Smooth muscle cell (in vitro differentiated cells): ENCODE measurements around the gene DTX1. TPM values are rescaled to one million over a fixed set of nuclear protein-coding genes. Genes with fewer than 3 reads are reported as not detected.

ENCODE experiments used
- DNase-seq: peaks from one replicate; lab custom pipeline; 2025; ENCODE audit not compliant: unreplicated experiment; lab: John Stamatoyannopoulos, UW
- H2AFZ ChIP-seq: fragments of 200-600 bp; sonication (generic); 2 replicates; pipeline ENCODE4 v1.6.0; 2016; ENCODE audit warnings: antibody characterized with exemption, low read depth, mild to moderate bottlenecking
- H3F3A ChIP-seq: fragments of 200-600 bp; sonication (generic); 2 replicates; pipeline ENCODE4 v1.6.0; 2017; ENCODE audit warnings: antibody characterized with exemption, low read depth
- H3K27ac ChIP-seq: fragments of 200-600 bp; sonication (generic); 2 replicates; pipeline ENCODE4 v1.5.1; 2016; ENCODE audit warnings: low read depth, mild to moderate bottlenecking
- H3K27me3 ChIP-seq: fragments of 200-600 bp; sonication (generic); 2 replicates; pipeline ENCODE4 v1.6.1; 2016; ENCODE audit warnings: low read depth, mild to moderate bottlenecking
- H3K36me3 ChIP-seq: fragments of 200-600 bp; sonication (generic); 2 replicates; pipeline ENCODE4 v1.5.1; 2016; ENCODE audit warnings: low read depth
- H3K4me1 ChIP-seq: fragments of 200-600 bp; sonication (generic); 2 replicates; pipeline ENCODE4 v1.5.1; 2016; ENCODE audit warnings: low read depth
- H3K4me2 ChIP-seq: fragments of 200-600 bp; sonication (generic); 2 replicates; pipeline ENCODE4 v1.6.0; 2016; ENCODE audit warnings: mild to moderate bottlenecking
- H3K4me3 ChIP-seq: fragments of 200-600 bp; sonication (generic); 2 replicates; pipeline ENCODE4 v1.5.1; 2016; ENCODE audit warnings: mild to moderate bottlenecking
- H3K79me2 ChIP-seq: fragments of 200-600 bp; sonication (generic); 2 replicates; pipeline ENCODE4 v1.6.0; 2016; ENCODE audit warnings: low read depth, mild to moderate bottlenecking
- H3K9ac ChIP-seq: fragments of 200-600 bp; sonication (generic); 2 replicates; pipeline ENCODE4 v1.6.0; 2016; ENCODE audit warnings: low read depth
- H3K9me3 ChIP-seq: fragments of 200-600 bp; sonication (generic); replicated peaks from 2 replicates; pipeline ENCODE4 v1.5.1; 2016; ENCODE audit warnings: low read depth
- H4K20me1 ChIP-seq: fragments of 200-600 bp; sonication (generic); 2 replicates; pipeline ENCODE4 v1.6.0; 2016; ENCODE audit warnings: low read depth
- CTCF ChIP-seq: fragments of 200-600 bp; sonication (generic); IDR thresholded peaks from 2 replicates; pipeline ENCODE4 v1.5.1; 2017; ENCODE audit warnings: borderline replicate concordance, mild to moderate bottlenecking, antibody characterized with exemption; ENCODE audit not compliant: insufficient read depth, poor library complexity, severe bottlenecking
- WGBS: methylation state at CpG from one replicate; pipeline ENCODE4 v1.1.7; 2016; ENCODE audit warnings: low lambda C conversion rate; 5-methylcytosine and 5-hydroxymethylcytosine counted together
- polyA plus RNA-seq: library from polyadenylated mRNA; unstranded; fragments of >200 nt; fragmentation: Nextera tagmentation; extraction: Ambion mirVana; gene quantifications from 2 replicates; pipeline ENCODE4 v1.2.1, GENCODE V29; 2016
- total RNA-seq: library from RNA; depleted of rRNA; stranded (reverse); fragments of >200 nt; gene quantifications from 2 replicates; pipeline ENCODE4 v1.2.3, GENCODE V29; 2014

Gene DTX1
- total and polyA plus RNA-seq, 2 experiments from 2014 or later = 0.09 to 1.1 TPM

- Histone ChIP-seq H3K9ac (no peak overlapping the region), H3F3A (no peaks in the 10 kb centered on the region), H4K20me1 (no peaks in the 10 kb centered on the region), H3K4me1 (no peaks in the 10 kb centered on the region), H3K27ac (no peak overlapping the region), H3K36me3 (no peaks in the 10 kb centered on the region), H3K4me2 (no peak overlapping the region), H3K27me3 (peaks cover 16% of the 10 kb centered on the region), H2AFZ (no peak overlapping the region), H3K4me3 (no peak overlapping the region), H3K79me2 (no peaks in the 10 kb centered on the region), H3K9me3 (no peaks in the 10 kb centered on the region)
- TF ChIP-seq CTCF = no peak
- WGBS = 82% methylated on average over 6 of the region's 6 CpGs
- no peak for DNase-seq
These were observed 80.5 kb downstream of the DTX1 start for GRCh38 chr12:113136990-113137511.

GRCh38 chr12:113137861-113138783 is 81.6 kb downstream of the DTX1 start:
- Histone ChIP-seq H3K79me2 (no peaks in the 10 kb centered on the region), H2AFZ (no peak overlapping the region), H3K4me2 (no peak overlapping the region), H3F3A (no peaks in the 10 kb centered on the region), H3K9ac (no peak overlapping the region), H3K4me1 (no peaks in the 10 kb centered on the region), H3K36me3 (no peaks in the 10 kb centered on the region), H3K4me3 (no peak overlapping the region), H3K27me3 (peaks cover 16% of the 10 kb centered on the region), H3K27ac (no peak overlapping the region), H4K20me1 (no peaks in the 10 kb centered on the region), H3K9me3 (no peaks in the 10 kb centered on the region)
- DNase-seq = no peak
- no peak for TF ChIP-seq CTCF
- WGBS = 93% methylated on average over 12 of the region's 12 CpGs

GRCh38 chr12:113138826-113139225 is 82.3 kb downstream of the DTX1 start:
- Histone ChIP-seq H4K20me1 (no peaks in the 10 kb centered on the region), H3K9me3 (no peaks in the 10 kb centered on the region), H3K9ac (no peak overlapping the region), H3K4me1 (no peaks in the 10 kb centered on the region), H3K4me2 (no peak overlapping the region), H3K79me2 (no peaks in the 10 kb centered on the region), H3K27ac (no peak overlapping the region), H3F3A (no peaks in the 10 kb centered on the region), H2AFZ (no peak overlapping the region), H3K27me3 (peaks cover 16% of the 10 kb centered on the region), H3K4me3 (no peak overlapping the region), H3K36me3 (no peaks in the 10 kb centered on the region)
- 84% methylated on average over 3 of the region's 3 CpGs for WGBS
- TF ChIP-seq CTCF = no peak
- no peak for DNase-seq
